ENCODE data around the gene RESF1. TPM values are rescaled to one million over a fixed set of nuclear protein-coding genes. Genes with fewer than 3 reads are reported as not detected.

RESF1 gene
- total RNA-seq, 1 experiment from 2014 or later: 33.8 TPM

DNA sequence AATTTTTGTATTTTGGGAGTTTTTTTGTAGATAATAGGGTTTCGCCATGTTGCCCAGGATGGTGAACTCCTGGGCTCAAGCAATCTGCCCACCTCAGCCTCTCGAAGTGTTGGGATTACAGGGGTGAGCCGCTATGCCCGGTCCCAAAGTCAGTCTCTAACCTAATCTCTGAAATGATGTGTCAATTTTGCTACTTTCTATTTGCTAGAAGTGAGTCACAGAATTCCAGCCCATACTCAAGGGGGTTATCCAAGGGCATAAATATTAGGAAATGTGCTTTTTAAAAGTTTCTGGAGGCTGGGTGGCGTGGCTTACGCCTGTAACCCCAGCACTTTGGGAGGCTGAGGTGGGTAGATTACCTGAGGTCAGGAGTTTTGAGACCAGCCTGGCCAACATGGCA lies 40.5 kb downstream of the RESF1 start:
- CTCF ChIA-PET: no interaction called here
- no peak overlapping the region for H3K27ac ChIP-seq
- no peaks in the 10 kb centered on the region for H3K27me3 ChIP-seq (ENCODE audit: insufficient read depth, low read depth)
- no peaks in the 10 kb centered on the region for H3K9me3 ChIP-seq (ENCODE audit: insufficient read depth, low read depth)
- H2AFZ ChIP-seq: no peak overlapping the region
- no TSS peak for BruUV-seq (replicated peaks)
- no peaks in the 10 kb centered on the region for H3K4me1 ChIP-seq (replicated peaks; ENCODE audit: insufficient read depth)
- no peaks in the 10 kb centered on the region for H3K36me3 ChIP-seq (ENCODE audit: low read depth)
- no peak for TF ChIP-seq EZH2 (IDR thresholded peaks at IDR 0.05; ENCODE audit: low read depth)
- TF ChIP-seq, protein P1, sequence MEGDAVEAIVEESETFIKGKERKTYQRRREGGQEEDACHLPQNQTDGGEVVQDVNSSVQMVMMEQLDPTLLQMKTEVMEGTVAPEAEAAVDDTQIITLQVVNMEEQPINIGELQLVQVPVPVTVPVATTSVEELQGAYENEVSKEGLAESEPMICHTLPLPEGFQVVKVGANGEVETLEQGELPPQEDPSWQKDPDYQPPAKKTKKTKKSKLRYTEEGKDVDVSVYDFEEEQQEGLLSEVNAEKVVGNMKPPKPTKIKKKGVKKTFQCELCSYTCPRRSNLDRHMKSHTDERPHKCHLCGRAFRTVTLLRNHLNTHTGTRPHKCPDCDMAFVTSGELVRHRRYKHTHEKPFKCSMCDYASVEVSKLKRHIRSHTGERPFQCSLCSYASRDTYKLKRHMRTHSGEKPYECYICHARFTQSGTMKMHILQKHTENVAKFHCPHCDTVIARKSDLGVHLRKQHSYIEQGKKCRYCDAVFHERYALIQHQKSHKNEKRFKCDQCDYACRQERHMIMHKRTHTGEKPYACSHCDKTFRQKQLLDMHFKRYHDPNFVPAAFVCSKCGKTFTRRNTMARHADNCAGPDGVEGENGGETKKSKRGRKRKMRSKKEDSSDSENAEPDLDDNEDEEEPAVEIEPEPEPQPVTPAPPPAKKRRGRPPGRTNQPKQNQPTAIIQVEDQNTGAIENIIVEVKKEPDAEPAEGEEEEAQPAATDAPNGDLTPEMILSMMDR (conservative IDR thresholded peaks at IDR 0.05): no peak
- H3K79me2 ChIP-seq (ENCODE audit: low read depth): no peaks in the 10 kb centered on the region
- no peaks in the 10 kb centered on the region for H3F3A ChIP-seq (ENCODE audit: insufficient read depth, low read depth)
- no peak overlapping the region for H3K4me3 ChIP-seq
- no peak overlapping the region for H3K4me2 ChIP-seq
- H3K9me2 ChIP-seq (ENCODE audit: insufficient read depth): no peaks in the 10 kb centered on the region
- intact Hi-C loops (cut with micrococcal nuclease; ENCODE audit: unreplicated experiment): no loop called here
- POLR2A ChIA-PET (ENCODE audit: unreplicated experiment): interaction anchor here (0.5 kb wide), 1 partner anchor 219 kb away, joined by 7 read pairs; no protein-coding TSS in a partner anchor
- H4K20me1 ChIP-seq (ENCODE audit: insufficient read depth): no peaks in the 10 kb centered on the region
- DNase-seq: no peak

GRCh38 chr12:32000373-32001005 lies 41.3 kb downstream of the RESF1 start:
- TF ChIP-seq EZH2 (IDR thresholded peaks at IDR 0.05; ENCODE audit: low read depth): no peak
- TF ChIP-seq, protein P1 (conservative IDR thresholded peaks at IDR 0.05): no peak
- DNase-seq: no peak
- Histone ChIP-seq H3K4me2 (no peak overlapping the region), H3K27me3 (ENCODE audit: insufficient read depth, low read depth) (no peaks in the 10 kb centered on the region), H3F3A (ENCODE audit: insufficient read depth, low read depth) (no peaks in the 10 kb centered on the region), H3K9me2 (ENCODE audit: insufficient read depth) (no peaks in the 10 kb centered on the region), H3K4me3 (no peak overlapping the region), H2AFZ (no peak overlapping the region), H3K9me3 (ENCODE audit: insufficient read depth, low read depth) (no peaks in the 10 kb centered on the region), H3K36me3 (ENCODE audit: low read depth) (no peaks in the 10 kb centered on the region), H3K79me2 (ENCODE audit: low read depth) (no peaks in the 10 kb centered on the region), H3K27ac (no peak overlapping the region), H4K20me1 (ENCODE audit: insufficient read depth) (no peaks in the 10 kb centered on the region), H3K4me1 (replicated peaks; ENCODE audit: insufficient read depth) (no peaks in the 10 kb centered on the region)
- intact Hi-C loops (cut with micrococcal nuclease; ENCODE audit: unreplicated experiment): no loop called here
- ChIA-PET POLR2A (ENCODE audit: unreplicated experiment) (interaction anchor here (0.5 kb wide), 1 partner anchor 218 kb away, joined by 7 read pairs; no protein-coding TSS in a partner anchor), CTCF (no interaction called here)
- BruUV-seq (replicated peaks): no TSS peak

GRCh38 chr12:32002848-32003493 lies 43.8 kb downstream of the RESF1 start:
- H3K27ac ChIP-seq: no peak overlapping the region
- no peaks in the 10 kb centered on the region for H3K27me3 ChIP-seq (ENCODE audit: insufficient read depth, low read depth)
- H3K79me2 ChIP-seq (ENCODE audit: low read depth): no peaks in the 10 kb centered on the region
- TF ChIP-seq, protein P1 (conservative IDR thresholded peaks at IDR 0.05): no peak
- no peak for TF ChIP-seq EZH2 (IDR thresholded peaks at IDR 0.05; ENCODE audit: low read depth)
- intact Hi-C loops (cut with micrococcal nuclease; ENCODE audit: unreplicated experiment): no loop called here
- no peak overlapping the region for H2AFZ ChIP-seq
- no peaks in the 10 kb centered on the region for H3F3A ChIP-seq (ENCODE audit: insufficient read depth, low read depth)
- H4K20me1 ChIP-seq (ENCODE audit: insufficient read depth): no peaks in the 10 kb centered on the region
- H3K4me3 ChIP-seq: no peak overlapping the region
- no peaks in the 10 kb centered on the region for H3K9me2 ChIP-seq (ENCODE audit: insufficient read depth)
- POLR2A ChIA-PET (ENCODE audit: unreplicated experiment): interaction anchor here (0.6 kb wide), 1 partner anchor 288 kb away, joined by 3 read pairs; no protein-coding TSS in a partner anchor
- DNase-seq: no peak
- no TSS peak for BruUV-seq (replicated peaks)
- no peaks in the 10 kb centered on the region for H3K4me1 ChIP-seq (replicated peaks; ENCODE audit: insufficient read depth)
- CTCF ChIA-PET: no interaction called here
- no peak overlapping the region for H3K4me2 ChIP-seq
- no peaks in the 10 kb centered on the region for H3K36me3 ChIP-seq (ENCODE audit: low read depth)
- H3K9me3 ChIP-seq (ENCODE audit: insufficient read depth, low read depth): no peaks in the 10 kb centered on the region
